Testis (tissue), 2 donors: ENCODE results near the gene FAF1.

Experiments
- CTCF ChIP-seq, 3 experiments: fragments of 450-650 bp in 2 of 3; fragments of 200-600 bp in 1 of 3; sonication (generic) in 1 of 3; IDR thresholded peaks; one replicate each; pipeline ENCODE4 v1.5.1; 2016 to 2019; ENCODE audit warnings: antibody characterized with exemption in 3 of 3, mild to moderate bottlenecking in 2 of 3, moderate library complexity in 1 of 3
- POLR2A ChIP-seq: fragments of 450-650 bp; IDR thresholded peaks from one replicate; pipeline ENCODE4 v1.6.1; 2017; ENCODE audit warnings: antibody characterized with exemption, mild to moderate bottlenecking, moderate library complexity

- TF ChIP-seq POLR2A = no peak
- TF ChIP-seq CTCF (IDR thresholded peaks at IDR 0.05) = no peak
These were observed 99.4 kb downstream of the FAF1 start for GRCh38 chr1:50860702-50861101.
